T47D (cell line): ENCODE results near the gene RAB11FIP4.

Experiments used
- DNase-seq, 2 experiments: peaks; one replicate each; pipeline versions ENCODE4 v3.0.0 to v3.0.0-alpha.2; 2011 to 2012; ENCODE audit warnings: low read depth in 1 of 2, low spot score in 1 of 2
- JUND ChIP-seq: IDR thresholded peaks from 2 replicates; pipeline ENCODE4 v1.6.1; 2012; ENCODE audit warnings: low read depth
- in situ Hi-C: cut with HindIII; loops from 2 replicates; pipeline ENCODE4 v1.10.0; 2016; ENCODE audit warnings: low sequenced_read_pairs, low pct_unique_long_range_greater_than_20kb

The RAB11FIP4 gene

DNA sequence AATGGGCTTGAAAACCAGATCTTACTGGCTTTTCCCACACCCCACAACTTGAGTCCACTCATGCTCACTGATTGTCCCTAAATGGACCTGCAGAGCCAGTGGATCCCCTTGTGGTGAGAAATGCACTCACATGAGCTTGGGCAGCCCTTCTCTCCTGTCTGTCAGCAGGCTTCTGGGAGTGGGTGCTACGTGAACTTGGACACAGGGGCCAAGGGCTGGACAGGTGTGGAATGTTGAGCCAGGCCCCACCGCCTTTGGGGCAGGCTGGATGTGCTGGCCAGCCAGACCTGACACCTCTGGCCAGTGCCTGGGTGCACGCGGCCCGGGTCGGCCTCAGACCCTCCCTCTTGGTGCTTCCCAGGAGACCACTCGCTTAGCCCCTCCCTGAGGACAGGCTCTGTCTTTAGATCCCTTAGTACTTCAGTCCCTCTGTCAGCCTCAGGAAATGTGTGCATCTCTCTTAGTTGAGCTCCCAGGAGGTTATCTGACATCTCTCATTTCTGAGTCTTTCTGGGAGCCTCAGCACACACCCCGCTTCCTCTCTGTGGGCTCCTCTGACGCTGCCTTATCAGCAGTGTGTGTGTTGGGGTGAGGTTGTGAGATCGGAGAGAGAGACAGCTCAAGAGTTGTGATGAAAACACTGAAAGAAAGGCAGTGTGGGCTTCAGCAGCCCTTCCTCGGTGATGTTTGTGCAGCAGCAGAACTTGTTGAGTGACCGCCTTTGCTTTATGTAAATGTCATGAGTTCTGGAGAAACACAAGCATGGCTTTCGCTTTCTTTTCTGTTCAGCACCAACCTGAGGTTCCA is 117.0 kb downstream of the RAB11FIP4 start:
- peak in 1 of 2 experiments; percentile 75 for DNase-seq
- in situ Hi-C loops, result no loop called here
- no peak for TF ChIP-seq JUND

DNA sequence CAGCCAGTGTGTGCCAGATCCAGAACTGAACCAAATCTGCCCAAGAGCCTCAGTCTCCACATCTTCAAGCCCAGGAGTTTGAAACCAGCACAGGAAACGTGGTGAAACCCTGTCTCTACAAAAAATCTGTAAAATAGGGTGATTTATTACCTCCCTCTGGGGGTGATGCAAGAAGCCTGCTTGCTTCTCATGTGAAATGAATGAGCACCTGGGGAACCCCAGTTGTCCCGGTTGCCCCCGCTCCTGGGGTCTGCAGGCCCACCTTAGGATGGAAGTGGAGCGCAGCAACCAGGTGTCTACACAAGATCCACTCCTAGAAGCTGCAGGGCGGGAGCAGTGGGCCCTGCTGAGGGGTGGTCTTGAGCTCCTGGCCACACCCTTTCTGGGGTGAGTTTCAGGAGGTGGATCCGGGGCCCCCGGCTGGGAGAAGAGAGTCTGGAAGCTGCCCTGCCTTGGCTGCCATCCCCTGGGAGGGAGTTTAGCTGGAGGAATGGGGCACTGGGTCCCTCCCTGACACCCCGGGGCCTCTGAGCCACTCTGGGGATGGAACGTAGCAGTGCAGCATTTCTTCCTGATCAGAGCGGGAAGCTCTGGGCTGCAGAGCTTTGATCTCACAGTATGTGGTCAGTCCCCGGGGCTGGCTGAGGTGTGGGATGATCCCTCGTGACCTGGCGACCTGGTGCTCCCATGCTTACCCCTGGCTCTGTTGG is 117.8 kb downstream of the RAB11FIP4 start:
- no peak for TF ChIP-seq JUND
- in situ Hi-C loops, result no loop called here
- DNase-seq, result no peak

DNA sequence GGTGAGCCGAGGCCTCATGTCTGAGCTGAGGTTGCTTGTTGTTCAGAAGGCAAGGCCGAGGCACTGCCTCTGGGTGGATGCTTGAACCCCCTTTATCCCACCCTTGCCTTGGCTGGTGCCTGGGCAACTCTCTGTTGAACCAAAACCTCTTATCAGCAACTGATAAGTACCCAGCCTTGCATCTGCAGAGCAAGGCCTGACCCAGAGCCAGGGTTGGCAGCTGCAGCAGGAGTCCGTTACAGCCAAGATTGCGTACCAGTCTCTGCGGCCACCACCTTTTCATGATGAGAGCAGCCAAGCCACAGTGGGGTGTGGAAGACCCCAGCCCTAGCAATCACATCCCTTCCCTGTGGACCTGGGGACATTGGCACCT is 118.3 kb downstream of the RAB11FIP4 start:
- DNase-seq, result no peak
- TF ChIP-seq JUND, result no peak
- in situ Hi-C loops, result no loop called here

DNA sequence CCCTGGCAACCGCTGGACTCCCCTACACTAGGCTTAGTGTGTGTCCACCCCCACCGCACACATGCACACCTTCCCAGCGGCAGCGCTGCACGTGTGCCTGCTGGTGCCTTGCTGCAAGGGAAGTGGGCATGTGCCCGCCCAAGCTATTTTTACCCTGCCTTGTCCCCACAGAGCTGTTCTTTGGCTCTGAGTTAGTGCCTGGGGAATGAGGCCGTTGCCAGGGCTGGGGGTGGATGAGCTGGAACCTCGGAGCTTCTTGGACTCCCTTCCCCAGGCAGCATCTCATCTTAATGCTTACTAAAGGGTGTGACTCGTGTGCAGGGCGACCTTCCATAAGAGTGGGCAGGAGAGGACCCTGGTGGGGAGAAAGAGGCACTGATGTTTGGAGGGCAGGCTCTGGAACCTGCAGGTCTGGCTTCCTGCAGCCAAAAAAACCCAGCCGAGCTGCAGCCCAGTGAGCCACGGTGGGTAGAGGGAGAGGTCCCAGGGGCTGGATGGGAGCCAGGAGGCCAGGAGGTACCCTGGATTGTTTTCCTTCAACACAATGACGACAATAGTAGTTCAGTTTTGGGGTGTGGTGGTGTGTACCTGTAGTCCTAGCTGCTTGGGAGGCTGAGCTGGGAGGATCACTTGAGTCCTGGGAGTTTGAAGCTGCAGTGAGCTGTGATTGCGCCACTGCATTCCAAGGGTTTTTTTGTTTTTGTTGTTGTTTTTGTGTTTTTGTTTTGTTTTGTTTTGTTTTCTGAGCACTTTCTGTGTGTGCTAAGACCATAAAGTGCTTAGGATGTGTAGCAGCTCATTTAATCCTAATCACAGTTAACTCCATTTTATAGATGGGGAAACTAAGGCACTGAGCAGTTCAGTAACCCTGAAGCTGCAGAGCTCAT is 119.1 kb downstream of the RAB11FIP4 start:
- in situ Hi-C loops, result no loop called here
- no peak for TF ChIP-seq JUND
- no peak for DNase-seq

DNA sequence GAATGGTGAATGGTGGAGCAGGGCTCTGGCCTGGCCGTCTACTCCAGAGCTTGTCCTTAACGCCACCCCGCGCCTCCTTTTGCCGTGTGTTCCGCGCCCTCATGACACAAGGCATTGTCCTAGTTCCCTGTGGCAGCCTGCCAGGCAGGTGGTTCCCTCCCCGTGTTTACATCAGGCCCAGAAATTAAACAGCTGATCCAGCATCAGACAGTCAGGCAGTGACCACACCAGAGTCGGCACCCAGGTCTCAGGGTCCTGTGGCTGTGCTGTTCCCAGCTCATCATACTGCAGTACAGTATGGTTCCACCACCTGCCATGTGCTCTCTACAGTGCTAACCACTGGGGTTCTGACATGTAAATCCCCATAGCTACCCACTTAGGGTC is 119.7 kb downstream of the RAB11FIP4 start:
- TF ChIP-seq JUND, result no peak

DNA sequence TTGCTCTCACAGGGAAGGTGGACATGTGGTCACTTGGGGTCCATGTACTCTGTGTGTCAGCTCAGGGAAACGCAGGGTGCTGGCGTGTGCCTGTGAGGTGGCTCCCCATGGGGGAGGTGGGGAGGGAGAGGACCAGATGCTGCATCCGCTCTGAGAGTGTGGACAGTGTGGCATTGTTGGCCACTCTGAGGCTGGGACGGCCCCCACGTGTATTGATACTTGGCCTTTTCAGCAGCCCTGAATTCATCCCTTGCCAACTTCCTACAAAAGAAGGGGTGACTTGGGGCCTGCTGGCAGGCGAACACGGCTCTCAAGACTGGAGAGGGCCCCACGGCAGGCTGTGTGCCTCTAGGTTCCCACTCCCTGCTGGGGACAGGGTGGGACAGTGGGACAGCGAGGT is 120.1 kb downstream of the RAB11FIP4 start:
- no peak for DNase-seq
- in situ Hi-C loops, result no loop called here
- TF ChIP-seq JUND, result no peak

More for the DNA sequence above, 119.7 kb downstream of the RAB11FIP4 start:
- DNase-seq, result no peak
- in situ Hi-C loops, result no loop called here

DNA sequence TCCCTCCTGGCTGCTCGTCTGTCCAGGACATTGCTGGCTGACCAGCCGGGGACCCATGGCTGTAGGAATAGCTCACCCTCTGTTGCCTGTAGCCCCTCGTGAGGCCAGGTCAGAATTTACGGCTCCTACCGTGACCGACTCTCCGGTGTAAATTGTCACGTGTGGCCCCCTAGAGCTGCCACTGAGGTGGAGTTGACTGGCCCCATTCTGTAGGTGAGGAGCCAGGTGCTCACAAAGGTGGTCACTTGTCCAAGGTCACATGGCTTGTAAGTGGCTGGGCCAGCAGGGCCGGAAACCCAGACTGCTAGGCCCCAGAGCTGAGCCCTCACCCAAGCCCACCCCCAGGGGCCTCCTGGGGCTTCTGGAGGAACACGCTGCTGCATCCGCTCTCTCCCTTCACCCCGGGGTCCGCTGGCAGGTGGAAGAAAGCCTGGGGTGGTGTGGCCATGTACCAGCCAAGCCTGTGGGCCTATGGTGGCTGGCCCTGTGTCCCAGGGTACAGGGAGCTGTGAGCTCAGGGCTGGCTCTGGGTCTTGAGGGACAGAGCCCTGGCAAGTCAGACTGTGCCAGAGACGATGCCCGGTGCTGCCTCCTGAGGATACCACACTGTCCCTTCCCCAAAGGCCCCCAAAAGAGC is 120.7 kb downstream of the RAB11FIP4 start:
- no peak for DNase-seq
- no peak for TF ChIP-seq JUND
- in situ Hi-C loops, result no loop called here

DNA sequence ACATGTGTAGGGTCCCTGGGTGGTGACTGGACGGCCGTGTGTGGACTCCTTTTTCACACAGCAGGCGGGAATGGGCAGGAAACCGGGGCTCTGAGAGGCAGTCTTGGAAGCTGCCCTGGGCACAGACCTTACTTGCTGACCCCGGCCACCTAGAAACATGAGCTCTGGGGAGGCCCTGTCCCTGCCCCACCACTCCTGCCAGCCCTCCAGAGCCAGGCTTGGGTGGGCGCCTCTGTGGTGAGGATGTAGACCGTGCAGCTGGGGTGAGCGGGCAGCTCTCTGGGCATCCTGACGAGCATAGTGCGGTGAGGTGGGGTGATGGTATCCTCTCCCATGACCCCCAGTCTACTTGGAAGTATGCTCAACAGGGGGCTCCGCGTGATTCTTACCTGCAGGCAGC is 121.3 kb downstream of the RAB11FIP4 start:
- DNase-seq, result no peak
- in situ Hi-C loops, result no loop called here
- TF ChIP-seq JUND, result no peak

DNA sequence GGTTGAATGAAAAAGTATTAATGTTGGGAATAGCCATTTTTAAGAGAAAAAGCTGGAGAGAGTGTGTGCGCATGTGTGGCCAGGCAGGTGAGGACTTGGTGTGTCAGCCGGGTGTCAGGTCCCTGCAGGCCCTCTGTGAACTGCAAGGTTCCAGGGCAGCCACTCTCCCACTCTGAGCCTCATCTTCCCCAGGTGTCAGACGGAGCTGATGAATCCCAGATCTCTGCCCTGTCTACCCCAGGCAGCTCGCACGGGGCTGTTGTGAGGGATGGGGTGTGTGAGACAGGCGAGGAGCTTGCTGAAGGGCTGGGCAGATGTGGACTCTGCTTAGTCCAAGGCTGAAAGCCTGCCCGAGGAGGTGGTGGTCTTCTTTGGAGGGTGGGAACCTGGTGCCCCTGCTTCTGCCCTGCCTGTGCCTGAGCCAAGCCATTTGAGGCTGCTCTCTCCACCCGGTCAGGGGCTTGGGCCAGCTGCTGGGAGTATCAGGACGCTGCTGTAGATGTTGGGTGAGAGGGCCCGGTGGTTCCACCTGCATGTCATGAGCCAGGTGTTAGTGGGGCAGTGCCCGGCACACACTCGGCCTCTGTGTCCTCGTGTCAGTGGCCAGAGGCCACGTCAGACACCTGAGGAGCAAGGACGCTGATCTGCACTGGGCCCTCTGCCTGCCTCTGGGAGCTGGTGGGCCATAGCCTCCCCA is 122.4 kb downstream of the RAB11FIP4 start:
- no peak for DNase-seq
- no peak for TF ChIP-seq JUND
- in situ Hi-C loops, result no loop called here

DNA sequence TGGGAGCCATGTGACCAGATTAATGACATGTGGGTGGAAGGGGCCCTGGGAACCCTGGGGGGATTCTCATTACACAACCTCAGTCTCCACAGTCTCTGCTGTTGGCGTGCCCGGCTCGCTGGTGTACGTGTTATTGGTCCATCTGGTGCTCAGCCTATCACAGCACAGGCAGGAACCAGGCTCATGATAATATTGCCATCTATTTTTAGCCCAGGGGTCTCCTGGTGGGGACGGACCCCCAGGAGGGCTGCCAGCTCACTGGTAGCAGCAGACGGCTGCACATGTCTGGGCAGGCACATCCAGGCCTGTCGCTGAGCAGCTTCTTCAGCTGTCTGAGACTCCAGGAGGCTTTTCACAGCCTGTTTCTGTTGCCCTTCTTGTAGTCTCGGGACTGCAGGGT is 123.8 kb downstream of the RAB11FIP4 start:
- TF ChIP-seq JUND, result no peak
- no peak for DNase-seq
- in situ Hi-C loops, result no loop called here

DNA sequence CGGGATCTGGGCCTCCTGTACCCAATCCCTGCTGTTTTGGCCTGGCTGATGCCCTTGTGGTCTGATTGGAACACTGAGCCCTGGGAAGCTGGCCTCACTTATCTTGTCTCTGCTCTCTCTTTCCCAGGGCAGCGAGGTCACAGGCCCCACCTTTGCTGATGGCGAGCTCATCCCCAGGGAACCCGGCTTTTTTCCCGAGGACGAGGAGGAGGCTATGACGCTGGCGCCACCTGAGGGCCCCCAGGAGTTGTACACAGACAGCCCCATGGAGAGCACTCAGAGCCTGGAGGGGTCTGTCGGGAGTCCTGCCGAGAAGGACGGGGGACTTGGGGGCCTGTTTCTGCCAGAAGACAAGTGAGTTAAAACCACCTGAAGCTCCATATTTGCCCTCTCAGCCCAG is 126.0 kb downstream of the RAB11FIP4 start:
- in situ Hi-C loops, result no loop called here
- TF ChIP-seq JUND, result no peak
- DNase-seq, result peak in 1 of 2 experiments; percentile 47

DNA sequence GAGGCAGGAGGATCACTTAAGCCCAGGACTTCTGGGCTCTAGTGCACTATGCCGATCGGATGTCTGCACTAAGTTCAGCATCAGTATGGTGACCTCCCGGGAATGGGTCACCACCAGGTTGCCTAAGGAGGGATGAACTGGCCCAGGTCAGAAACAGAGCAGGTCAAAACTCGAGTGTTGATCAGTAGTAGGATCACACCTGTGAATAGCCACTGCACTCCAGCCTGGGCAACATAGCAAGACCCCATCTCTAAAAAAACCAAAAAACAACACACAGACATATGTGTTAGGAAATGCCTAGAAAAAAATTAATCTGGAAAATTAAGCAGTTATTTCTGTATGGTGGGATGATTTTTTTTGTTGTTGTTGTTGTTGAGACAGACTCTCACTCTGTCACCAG is 127.0 kb downstream of the RAB11FIP4 start:
- no peak for DNase-seq
- in situ Hi-C loops, result no loop called here
- no peak for TF ChIP-seq JUND
